DOHH2 (cell line): ENCODE measurements around the gene NTNG1.
A peak's percentile ranks its signal among the peaks of the same experiment; 100 is the strongest.

Source experiments
- H3F3A ChIP-seq: fragments of 200-600 bp; sonication (generic), shearing (Covaris generic); 2 replicates; pipeline ENCODE4 v1.6.0; 2016; ENCODE audit warnings: antibody characterized with exemption, mild to moderate bottlenecking; ENCODE audit not compliant: control insufficient read depth, insufficient read depth
- H3K27ac ChIP-seq: fragments of 200-600 bp; sonication (generic); 2 replicates; pipeline ENCODE4 v1.5.1; 2014; ENCODE audit warnings: low read depth, mild to moderate bottlenecking, low read length, moderate library complexity
- H3K27me3 ChIP-seq: fragments of 200-600 bp; sonication (generic); 2 replicates; pipeline ENCODE4 v1.6.1; 2014; ENCODE audit warnings: mild to moderate bottlenecking, low read length, mixed read lengths; ENCODE audit not compliant: control insufficient read depth
- H3K36me3 ChIP-seq: fragments of 200-600 bp; sonication (generic); 2 replicates; pipeline ENCODE4 v1.6.1; 2014; ENCODE audit warnings: mild to moderate bottlenecking, low read length, moderate library complexity, mixed read lengths; ENCODE audit not compliant: control insufficient read depth
- H3K4me1 ChIP-seq: fragments of 200-600 bp; sonication (generic); 2 replicates; pipeline ENCODE4 v1.6.1; 2014; ENCODE audit warnings: mild to moderate bottlenecking, low read length, mixed read lengths; ENCODE audit not compliant: control insufficient read depth
- H3K4me2 ChIP-seq: fragments of 200-600 bp; sonication (generic); 2 replicates; pipeline ENCODE4 v1.6.0; 2014; ENCODE audit warnings: mild to moderate bottlenecking, low read length, moderate library complexity
- H3K4me3 ChIP-seq: fragments of 200-600 bp; sonication (generic); 2 replicates; pipeline ENCODE4 v1.5.1; 2014; ENCODE audit warnings: mild to moderate bottlenecking, low read length, mixed read lengths
- H3K79me2 ChIP-seq: fragments of 200-600 bp; sonication (generic); 2 replicates; pipeline ENCODE4 v1.6.1; 2014; ENCODE audit warnings: mild to moderate bottlenecking, low read length, mixed read lengths; ENCODE audit not compliant: control insufficient read depth
- H3K9me2 ChIP-seq: fragments of 200-600 bp; sonication (generic); replicated peaks from 2 replicates; pipeline ENCODE4 v1.6.1; 2014; ENCODE audit warnings: mild to moderate bottlenecking, low read length, mixed read lengths; ENCODE audit not compliant: control insufficient read depth
- H3K9me3 ChIP-seq: fragments of 200-600 bp; sonication (generic); 2 replicates; pipeline ENCODE4 v1.6.1; 2014; ENCODE audit warnings: antibody characterized with exemption, low read length, mixed read lengths; ENCODE audit not compliant: control insufficient read depth, insufficient read depth
- H4K20me1 ChIP-seq: fragments of 200-600 bp; sonication (generic); 2 replicates; pipeline ENCODE4 v1.6.0; 2014; ENCODE audit warnings: low read depth, mild to moderate bottlenecking, antibody characterized with exemption, low read length, moderate library complexity; ENCODE audit not compliant: control insufficient read depth, insufficient read depth
- CTCF ChIP-seq: fragments of 200-600 bp; sonication (generic); IDR thresholded peaks from one replicate; pipeline ENCODE4 v1.5.1; 2014; ENCODE audit warnings: antibody characterized with exemption, mild to moderate bottlenecking, low read depth, low read length; ENCODE audit not compliant: poor library complexity, severe bottlenecking
- EZH2phosphoT487 ChIP-seq: fragments of 200-600 bp; sonication (generic); IDR thresholded peaks from 2 replicates; pipeline ENCODE4 v1.6.1; 2017; ENCODE audit warnings: borderline replicate concordance, mild to moderate bottlenecking, antibody characterized with exemption, low read length, moderate library complexity, mixed read lengths

The NTNG1 gene

GRCh38 chr1:107525961-107526360 lies 385.1 kb downstream of the NTNG1 start:
- Histone ChIP-seq H3K9me3 (no peaks in the 10 kb centered on the region), H4K20me1 (no peaks in the 10 kb centered on the region), H3K36me3 (no peaks in the 10 kb centered on the region; the same call in 1 of the 2 replicates), H3F3A (0 out of 2 replicates have a peak, but pooled peaks cover 6% of the 10 kb centered on the region), H3K9me2 (no peaks in the 10 kb centered on the region), H3K4me2 (no peak overlapping the region), H3K4me1 (peaks cover 76% of the 10 kb centered on the region), H3K79me2 (no peaks in the 10 kb centered on the region), H3K27ac (no peak overlapping the region), H3K27me3 (no peaks in the 10 kb centered on the region), H3K4me3 (no peak overlapping the region)
- no peak for TF ChIP-seq CTCF
- no peak for TF ChIP-seq EZH2phosphoT487

GRCh38 chr1:107526524-107527198 lies 385.8 kb downstream of the NTNG1 start:
- Histone ChIP-seq H3K27me3 (no peaks in the 10 kb centered on the region), H3K27ac (no peak overlapping the region), H3F3A (0 out of 2 replicates have a peak, but pooled peaks cover 6% of the 10 kb centered on the region), H3K4me2 (no peak overlapping the region), H3K4me3 (no peak overlapping the region), H3K9me3 (no peaks in the 10 kb centered on the region), H3K4me1 (peaks cover 74% of the 10 kb centered on the region), H3K79me2 (no peaks in the 10 kb centered on the region), H3K36me3 (no peaks in the 10 kb centered on the region; the same call in 1 of the 2 replicates), H4K20me1 (no peaks in the 10 kb centered on the region), H3K9me2 (no peaks in the 10 kb centered on the region)
- TF ChIP-seq EZH2phosphoT487 (no peak), CTCF (no peak)

GRCh38 chr1:107529511-107530149 lies 388.8 kb downstream of the NTNG1 start:
- no peaks in the 10 kb centered on the region for H3K27me3 ChIP-seq
- TF ChIP-seq EZH2phosphoT487 (no peak), CTCF (peak; percentile 85)
- H3K79me2 ChIP-seq = no peaks in the 10 kb centered on the region
- H3K4me1 ChIP-seq = peaks cover 46% of the 10 kb centered on the region
- no peaks in the 10 kb centered on the region for H3K9me3 ChIP-seq
- no peak overlapping the region for H3K4me2 ChIP-seq
- H3K9me2 ChIP-seq = no peaks in the 10 kb centered on the region
- no peaks in the 10 kb centered on the region for H3F3A ChIP-seq
- H4K20me1 ChIP-seq = no peaks in the 10 kb centered on the region
- no peak overlapping the region for H3K4me3 ChIP-seq
- no peaks in the 10 kb centered on the region for H3K36me3 ChIP-seq
- no peak overlapping the region for H3K27ac ChIP-seq
